GM19395 (cell line): ENCODE measurements around the gene GTPBP6.
"Not testable (repeated sequence)": the region's sequence is repeated elsewhere in the genome, so short reads cannot be mapped to it uniquely, and the experiment has no call there.

Experiments used
- ATAC-seq: cut with Tn5 transposase; IDR thresholded peaks from one replicate; pipeline ENCODE4 v1.9.1; 2021; ENCODE audit warnings: mild to moderate bottlenecking, moderate library complexity; ENCODE audit not compliant: unreplicated experiment

Gene GTPBP6

GRCh38 chrX:292900-293897 is 25.4 kb downstream of the GTPBP6 start:
- no peak for ATAC-seq

DNA sequence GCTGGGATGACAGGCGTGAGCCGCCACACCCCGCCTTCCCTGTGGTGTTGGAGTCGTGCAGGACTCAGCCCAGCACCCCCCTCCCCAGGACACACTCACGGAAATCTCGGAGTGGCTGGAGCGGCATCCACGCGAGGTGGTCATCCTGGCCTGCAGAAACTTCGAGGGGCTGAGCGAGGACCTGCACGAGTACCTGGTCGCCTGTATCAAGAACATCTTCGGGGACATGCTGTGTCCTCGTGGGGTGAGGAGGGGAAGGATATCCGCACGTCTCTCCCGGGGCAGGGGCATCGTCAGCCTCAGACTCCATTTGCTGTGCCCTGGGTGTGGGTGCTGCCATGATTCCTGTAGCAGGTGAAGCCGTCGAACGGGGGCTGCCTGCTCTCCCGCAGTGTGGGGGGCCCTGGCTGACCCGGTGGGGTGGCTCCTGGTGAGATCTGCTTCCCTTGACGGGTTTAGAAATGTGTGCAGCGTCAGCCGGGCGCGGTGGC is 27.1 kb downstream of the GTPBP6 start:
- no peak for ATAC-seq

DNA sequence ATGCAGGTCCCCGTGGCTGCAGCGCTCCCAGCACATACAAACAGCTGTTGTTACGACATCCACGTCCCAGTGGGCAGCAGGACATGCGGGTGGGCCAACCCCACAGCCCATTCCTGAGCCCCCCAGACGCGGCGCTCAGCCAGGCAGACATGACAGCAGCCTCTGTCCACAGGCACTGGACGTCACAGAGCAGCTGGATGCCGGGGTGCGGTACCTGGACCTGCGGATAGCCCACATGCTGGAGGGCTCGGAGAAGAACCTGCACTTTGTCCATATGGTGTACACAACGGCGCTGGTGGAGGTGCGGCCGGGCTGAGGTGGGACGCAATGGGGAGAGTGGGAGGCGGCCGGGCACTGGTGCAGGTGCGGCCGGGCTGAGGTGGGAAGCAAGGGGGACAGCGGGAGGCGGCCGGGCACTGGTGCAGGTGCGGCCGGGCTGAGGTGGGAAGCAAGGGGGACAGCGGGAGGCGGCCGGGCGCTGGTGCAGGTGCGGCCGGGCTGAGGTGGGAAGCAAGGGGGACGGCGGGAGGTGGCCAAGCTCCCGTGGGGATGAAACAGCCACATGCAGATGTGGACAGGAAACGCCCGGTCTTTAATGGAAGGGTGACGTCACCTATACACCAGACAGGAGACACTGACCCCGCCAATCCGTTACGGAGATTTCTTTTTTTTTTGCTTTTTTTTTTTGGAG is 28.0 kb downstream of the GTPBP6 start:
- no peak for ATAC-seq

DNA sequence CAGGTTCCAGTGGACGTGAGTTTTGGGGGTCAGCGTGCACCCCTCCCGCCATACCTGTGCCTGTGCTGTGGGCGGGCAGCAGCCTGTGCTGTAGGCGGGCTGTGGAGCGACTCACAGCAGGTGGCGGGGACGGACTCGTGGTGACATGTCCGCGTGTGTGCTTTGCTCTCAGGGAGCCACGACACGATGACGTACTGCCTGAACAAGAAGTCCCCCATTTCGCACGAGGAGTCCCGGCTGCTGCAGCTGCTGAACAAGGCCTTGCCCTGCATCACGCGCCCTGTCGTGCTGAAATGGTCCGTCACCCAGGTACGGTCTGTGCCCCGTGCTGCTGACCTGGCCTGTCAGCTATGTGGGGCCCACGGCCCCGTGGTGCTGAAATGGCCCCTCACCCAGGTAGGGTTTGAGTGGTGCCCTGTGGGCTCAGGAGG is 30.0 kb downstream of the GTPBP6 start:
- ATAC-seq, result no peak

DNA sequence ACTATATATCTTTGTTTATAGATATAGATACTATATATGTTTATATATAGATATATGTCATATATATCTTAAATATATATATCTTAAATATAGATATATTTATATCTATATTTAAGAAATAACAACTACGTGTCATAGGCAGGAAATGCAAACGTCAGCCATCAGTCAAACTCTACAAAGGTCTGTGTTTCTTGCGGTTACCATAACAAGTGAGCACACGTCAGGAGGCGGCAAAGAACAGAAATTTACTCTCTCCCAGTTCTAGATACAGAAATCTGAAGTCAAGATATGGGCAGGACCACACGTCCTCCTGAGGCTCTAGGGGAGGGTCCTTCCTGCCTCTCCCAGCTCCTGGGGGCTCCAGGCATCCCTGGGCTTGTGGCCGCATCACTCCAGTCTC is 30.9 kb downstream of the GTPBP6 start:
- no peak for ATAC-seq

DNA sequence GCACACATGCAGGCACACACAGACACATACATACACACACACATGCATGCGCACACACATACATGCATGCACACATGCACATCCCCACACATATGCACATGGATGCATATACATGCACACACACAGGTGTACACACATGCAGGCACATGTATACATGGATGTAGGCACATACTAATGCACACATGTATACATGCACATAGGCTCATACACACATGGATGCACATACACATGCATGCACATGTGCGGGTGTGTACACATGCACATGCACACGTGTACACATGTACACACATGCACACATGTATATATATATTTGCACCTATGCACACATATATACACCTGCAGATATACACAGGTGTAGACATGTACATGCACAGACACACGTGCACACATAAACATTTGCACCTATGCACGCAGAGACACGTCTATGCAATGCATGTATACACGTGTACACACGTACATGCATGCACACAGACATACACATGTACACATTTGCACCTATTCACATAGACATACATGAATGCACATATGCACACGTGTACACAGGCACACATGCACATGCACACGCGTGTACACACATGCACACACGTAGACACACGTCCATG is 33.4 kb downstream of the GTPBP6 start:
- no peak for ATAC-seq

DNA sequence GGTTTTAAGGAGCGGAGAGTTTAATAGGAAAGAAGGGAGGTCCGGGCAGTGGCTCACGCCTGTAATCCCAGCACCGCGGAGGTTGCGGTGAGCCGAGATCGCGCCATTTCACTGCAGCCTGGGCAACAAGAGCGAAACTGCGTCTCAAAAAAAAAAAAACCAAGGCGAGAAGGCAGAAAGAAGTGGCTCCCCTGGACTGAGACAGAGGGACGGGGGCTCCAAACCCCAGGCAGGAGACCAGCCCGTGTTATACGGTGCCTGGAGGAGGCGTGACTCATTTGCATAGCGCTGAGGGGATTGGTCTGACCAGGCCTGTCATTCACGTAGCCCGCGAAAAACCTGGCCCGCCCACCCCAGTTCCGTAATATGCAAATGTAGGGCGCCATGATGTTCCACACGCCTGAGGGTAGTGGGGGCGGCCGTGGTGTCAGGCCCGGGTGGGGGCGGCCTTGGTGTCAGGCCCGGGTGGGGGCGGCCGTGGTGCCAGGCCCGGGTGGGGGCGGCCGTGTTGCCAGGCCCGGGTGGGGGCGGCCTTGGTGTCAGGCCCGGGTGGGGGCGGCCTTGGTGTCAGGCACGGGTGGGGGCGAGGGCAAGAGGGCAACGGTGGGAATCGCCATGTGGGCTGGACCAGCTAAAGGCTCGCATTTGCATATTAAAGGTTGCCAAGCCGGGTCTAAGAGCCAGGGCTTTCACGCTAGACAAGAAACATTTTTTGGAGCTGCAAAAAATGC is 35.3 kb downstream of the GTPBP6 start:
- ATAC-seq, result peak; percentile 97

- ATAC-seq, result not testable (repeated sequence)
Observed at GRCh38 chrX:282000-282681, 36.5 kb downstream of the GTPBP6 start.

DNA sequence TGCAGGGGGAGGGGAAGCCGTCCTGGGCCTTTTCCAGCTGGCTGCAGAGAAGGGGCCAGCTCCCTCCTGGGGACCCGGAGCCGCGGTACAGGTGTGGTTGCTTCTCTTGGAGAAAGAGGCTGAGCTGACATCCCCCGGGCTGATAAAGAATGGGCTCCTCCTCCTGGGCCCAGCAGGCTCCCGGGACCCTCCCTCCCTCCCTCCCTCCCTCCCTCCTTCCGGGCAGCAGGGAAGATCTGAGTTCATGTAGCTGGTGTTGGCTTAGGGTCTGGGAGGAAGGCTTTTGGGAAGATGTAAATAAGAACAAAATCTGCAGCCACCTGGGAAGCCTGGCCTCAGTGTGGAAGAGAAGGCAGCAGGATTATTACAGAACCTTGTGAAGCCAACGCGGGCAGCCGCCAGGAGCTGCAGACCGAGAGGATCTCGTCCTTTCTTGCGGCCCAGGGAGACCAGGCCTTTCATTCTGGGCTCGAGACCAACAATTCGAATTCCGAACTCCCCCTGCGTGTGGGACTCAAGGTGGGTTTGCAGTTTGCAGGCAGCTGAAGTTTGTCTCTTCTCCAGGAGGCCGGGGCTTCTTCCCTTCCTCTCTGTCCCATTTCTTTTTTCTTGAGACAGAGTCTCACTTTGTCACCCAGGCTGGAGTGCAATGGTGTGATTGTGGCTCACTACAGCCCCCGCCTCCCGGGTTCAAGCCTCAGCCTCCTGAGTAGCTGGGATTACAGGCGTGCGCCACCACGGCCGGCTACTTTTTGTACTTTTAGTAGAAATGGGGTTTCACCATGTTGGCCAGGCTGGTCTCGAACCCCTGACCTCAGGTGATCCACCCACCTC is 37.2 kb downstream of the GTPBP6 start, which contains the start of gene PLCXD1:
TSS of gene PLCXD1 (plus strand) at position 216 of the 834 bp plus-strand sequence. CDS start 2,807 bp downstream, outside the sequence.
- peak; percentile 20 for ATAC-seq

DNA sequence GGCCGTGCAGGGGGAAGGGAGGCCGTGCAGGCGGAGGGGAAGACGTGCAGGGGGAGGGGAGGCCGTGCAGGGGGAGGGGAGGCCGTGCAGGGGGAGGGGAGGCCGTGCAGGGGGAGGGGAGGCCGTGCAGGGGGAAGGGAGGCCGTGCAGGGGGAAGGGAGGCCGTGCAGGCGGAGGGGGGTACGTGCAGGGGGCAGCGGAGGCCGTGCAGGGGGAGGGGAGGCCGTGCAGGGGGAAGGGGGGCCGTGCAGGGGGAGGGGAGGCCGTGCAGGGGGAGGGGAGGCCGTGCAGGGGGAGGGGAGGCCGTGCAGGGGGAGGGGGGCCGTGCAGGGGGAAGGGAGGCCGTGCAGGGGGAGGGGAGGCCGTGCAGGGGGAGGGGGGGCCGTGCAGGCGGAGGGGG is 37.9 kb downstream of the GTPBP6 start:
- ATAC-seq, result not testable (repeated sequence)

DNA sequence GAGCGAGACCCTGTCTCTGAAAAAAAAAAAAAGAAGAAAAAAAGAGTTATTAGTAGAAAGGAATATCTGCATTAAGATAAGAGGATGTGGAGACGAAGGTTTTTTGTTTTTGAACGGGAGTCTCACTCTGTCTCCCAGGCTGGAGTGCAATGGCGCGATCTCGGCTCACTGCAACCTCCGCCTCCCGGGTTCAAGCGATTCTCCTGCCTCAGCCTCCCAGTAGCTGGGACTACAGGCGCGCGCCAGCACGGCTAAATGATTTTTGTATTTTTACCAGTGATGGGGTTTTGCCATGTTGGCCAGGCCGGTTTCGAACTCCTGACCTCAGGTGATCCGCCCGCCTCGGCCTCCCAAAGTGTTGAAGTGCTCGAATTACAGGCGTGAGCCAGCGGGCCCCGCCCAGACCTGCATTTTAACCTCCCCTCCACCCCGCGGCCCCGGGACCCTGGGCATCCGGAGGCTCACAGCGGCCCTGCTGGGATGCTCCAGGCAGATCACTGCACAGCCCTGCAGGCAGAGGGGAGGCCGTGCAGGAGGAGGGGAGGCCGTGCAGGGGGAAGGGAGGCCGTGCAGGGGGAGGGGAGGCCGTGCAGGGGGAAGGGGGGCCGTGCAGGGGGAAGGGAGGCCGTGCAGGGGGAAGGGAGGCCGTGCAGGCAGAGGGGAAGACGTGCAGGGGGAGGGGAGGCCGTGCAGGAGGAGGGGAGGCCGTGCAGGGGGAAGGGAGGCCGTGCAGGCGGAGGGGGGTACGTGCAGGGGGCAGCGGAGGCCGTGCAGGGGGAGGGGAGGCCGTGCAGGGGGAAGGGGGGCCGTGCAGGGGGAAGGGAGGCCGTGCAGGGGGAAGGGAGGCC is 38.6 kb downstream of the GTPBP6 start:
- ATAC-seq, result not testable (repeated sequence)

DNA sequence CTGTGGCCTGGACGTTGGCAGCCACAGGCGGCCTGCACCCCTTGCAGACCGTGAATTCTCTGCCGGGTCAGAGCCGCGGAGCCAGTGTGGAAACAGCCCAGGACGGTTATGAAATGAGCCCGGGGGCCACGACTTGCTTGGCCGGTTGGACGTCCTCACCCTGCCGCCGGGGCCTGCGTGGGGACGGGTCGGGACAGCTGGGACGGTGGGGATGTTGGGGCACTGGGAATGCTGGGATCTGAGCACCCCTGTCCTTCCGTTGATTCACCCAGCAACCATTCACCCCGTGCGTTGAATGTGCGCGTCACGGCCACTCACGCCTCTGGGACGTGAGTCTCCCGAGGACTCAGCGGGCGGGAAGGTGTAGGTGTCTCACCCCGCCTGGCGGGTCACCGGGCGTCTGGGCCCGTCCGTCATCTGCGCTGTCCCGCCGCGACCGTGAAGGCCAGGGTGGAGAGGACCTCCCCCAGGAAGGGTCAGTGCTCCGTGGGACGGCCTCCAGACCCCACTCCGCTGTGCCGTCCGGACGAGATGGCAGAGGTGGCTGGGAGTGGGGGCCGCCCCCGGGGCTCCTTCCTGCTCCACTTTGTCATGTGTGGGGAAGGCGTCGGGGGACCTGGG is 41.9 kb downstream of the GTPBP6 start:
- peak; percentile 42 for ATAC-seq

DNA sequence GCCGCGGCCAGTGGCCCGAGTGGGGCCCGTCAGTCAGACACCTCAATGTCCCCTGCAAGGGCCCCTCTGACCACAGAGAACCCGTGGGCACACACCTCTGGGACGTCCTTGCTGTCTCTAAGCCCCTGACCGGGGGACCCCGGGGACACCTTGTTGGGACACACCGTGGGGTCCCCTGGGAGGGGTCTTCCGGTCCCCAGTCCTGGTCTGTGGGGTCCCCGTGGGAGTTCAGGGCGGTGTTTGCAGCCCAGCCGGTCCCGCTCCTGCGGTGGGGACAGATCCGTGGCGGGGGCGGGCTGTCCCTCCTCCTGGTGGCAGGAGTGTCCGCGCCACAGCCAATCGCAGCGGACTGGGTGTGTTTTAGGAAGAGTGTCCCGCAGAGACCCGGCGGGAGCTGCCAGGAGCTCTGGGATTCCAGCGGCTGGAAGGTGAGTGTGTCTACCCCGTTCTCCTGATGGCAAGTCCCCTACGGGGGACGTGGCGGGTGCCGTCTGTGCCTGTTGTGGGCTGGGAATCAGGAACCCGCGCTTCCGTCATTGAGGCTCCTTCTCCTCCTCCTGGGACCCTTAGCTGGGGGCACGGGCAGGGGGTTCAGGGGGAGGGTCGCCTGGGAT is 42.5 kb downstream of the GTPBP6 start:
- peak; percentile 80 for ATAC-seq

DNA sequence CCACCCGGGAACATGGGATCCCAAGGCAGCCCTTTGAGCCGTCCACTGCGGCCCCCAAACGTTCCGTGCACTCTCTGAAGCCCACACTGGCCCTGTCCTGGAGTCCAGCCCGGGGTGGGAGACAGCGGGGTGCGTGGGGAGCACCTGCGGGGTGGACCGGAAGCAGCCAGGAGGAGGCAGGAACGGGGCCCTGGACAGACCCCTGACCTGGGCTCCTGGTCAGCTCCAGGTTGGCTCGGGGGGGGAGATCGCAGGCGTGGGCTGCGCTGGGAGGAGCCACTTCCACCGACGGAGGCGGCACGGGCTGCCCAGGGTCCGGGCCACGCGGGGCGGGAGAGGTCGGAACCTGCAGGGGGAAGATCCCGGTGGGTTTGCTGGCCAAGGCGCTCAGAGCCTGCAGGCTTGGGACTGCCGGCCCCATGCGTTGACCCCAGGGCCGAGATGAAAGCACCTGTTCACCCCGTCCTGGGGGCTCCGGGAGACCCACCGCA is 43.1 kb downstream of the GTPBP6 start:
- no peak for ATAC-seq

DNA sequence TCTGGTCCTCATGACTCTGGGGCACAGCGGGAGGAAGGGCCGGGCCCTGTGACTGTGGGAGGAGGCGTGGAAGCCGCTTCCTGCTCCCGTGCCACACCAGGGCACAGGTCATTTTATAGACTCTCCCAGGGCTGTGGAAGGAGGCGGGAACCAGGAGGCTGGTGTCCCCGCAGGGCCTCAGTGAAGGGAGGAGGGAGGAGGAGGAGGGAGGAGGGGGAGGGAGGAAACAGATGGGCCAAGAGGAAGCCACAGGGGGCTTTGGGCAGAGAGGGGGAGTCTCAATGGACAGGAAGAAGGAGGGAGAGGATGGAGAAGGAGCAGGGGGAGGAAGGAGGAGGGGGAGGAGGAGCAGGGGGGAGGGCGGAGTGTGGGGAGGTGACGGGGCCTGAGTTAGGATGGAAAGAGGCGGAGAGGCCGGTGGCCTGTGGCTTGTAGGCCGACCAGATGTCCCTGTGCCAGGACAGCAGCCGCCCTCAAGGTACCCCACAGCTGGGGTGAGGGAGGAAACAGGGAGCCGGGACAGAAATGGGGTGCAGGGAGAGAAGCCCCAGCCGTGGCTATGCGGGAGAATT is 43.6 kb downstream of the GTPBP6 start:
- ATAC-seq, result no peak

- ATAC-seq, result no peak
Observed at GRCh38 chrX:270848-271367, 47.7 kb downstream of the GTPBP6 start.
